Activated gamma-delta T cell treated with anti-CD3 and anti-CD28 coated beads, Interleukin-2, amount 50 U/mL, for 16 hours (primary cell): ENCODE measurements around the gene C19orf25.
"Not testable (repeated sequence)": the region's sequence is repeated elsewhere in the genome, so short reads cannot be mapped to it uniquely, and the experiment has no call there.

ENCODE experiments used
- DNase-seq: peaks from one replicate; pipeline ENCODE4 v3.0.0-alpha.2; 2020; ENCODE audit warnings: low read depth

Gene C19orf25

GRCh38 chr19:1512671-1513498 is 33.9 kb upstream of the C19orf25 start, which contains the start of gene ADAMTSL5:
Gene ADAMTSL5, minus strand, starts transcription at chr19:1513019. Its CDS starts 2,076 bp downstream, at chr19:1510943.
- peak; percentile 40 for DNase-seq

- DNase-seq, result no peak
Measured at GRCh38 chr19:1511318-1512317, 32.6 kb upstream of the C19orf25 start.

GRCh38 chr19:1510807-1511206 is 31.8 kb upstream of the C19orf25 start:
- no peak for DNase-seq

GRCh38 chr19:1510442-1510806 is 31.4 kb upstream of the C19orf25 start:
- no peak for DNase-seq

GRCh38 chr19:1509602-1510441 is 30.8 kb upstream of the C19orf25 start:
- DNase-seq, result no peak

- no peak for DNase-seq
Measured at GRCh38 chr19:1508507-1508856, 29.5 kb upstream of the C19orf25 start.

- DNase-seq, result peak; percentile 84
Measured at GRCh38 chr19:1507763-1508506, 28.9 kb upstream of the C19orf25 start.

GRCh38 chr19:1507192-1507660 is 28.2 kb upstream of the C19orf25 start:
- DNase-seq, result no peak

- DNase-seq, result no peak
Measured at GRCh38 chr19:1505991-1506881, 27.2 kb upstream of the C19orf25 start.

GRCh38 chr19:1505012-1505411 is 26.0 kb upstream of the C19orf25 start:
- DNase-seq, result no peak

- no peak for DNase-seq
Measured at GRCh38 chr19:1503925-1504773, 25.1 kb upstream of the C19orf25 start.

- peak; percentile 41 for DNase-seq
Measured at GRCh38 chr19:1503089-1503924, 24.3 kb upstream of the C19orf25 start.

- no peak for DNase-seq
Measured at GRCh38 chr19:1502433-1503088, 23.5 kb upstream of the C19orf25 start.

GRCh38 chr19:1501200-1501595 is 22.2 kb upstream of the C19orf25 start:
- DNase-seq, result no peak

GRCh38 chr19:1499231-1499630 is 20.2 kb upstream of the C19orf25 start:
- not testable (repeated sequence) for DNase-seq

- DNase-seq, result no peak
Measured at GRCh38 chr19:1497578-1498235, 18.7 kb upstream of the C19orf25 start.
